Stimulated activated CD4-positive, alpha-beta T cell treated with anti-CD3 and anti-CD28 coated beads, Interleukin-4, amount 100 ng/mL, for 24 hours (primary cell): ENCODE results near the gene LY6G6F.

ENCODE experiments used
- DNase-seq: peaks from one replicate; pipeline ENCODE4 v3.0.0-alpha.2; 2020

Gene LY6G6F, protein sequence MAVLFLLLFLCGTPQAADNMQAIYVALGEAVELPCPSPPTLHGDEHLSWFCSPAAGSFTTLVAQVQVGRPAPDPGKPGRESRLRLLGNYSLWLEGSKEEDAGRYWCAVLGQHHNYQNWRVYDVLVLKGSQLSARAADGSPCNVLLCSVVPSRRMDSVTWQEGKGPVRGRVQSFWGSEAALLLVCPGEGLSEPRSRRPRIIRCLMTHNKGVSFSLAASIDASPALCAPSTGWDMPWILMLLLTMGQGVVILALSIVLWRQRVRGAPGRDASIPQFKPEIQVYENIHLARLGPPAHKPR

DNA sequence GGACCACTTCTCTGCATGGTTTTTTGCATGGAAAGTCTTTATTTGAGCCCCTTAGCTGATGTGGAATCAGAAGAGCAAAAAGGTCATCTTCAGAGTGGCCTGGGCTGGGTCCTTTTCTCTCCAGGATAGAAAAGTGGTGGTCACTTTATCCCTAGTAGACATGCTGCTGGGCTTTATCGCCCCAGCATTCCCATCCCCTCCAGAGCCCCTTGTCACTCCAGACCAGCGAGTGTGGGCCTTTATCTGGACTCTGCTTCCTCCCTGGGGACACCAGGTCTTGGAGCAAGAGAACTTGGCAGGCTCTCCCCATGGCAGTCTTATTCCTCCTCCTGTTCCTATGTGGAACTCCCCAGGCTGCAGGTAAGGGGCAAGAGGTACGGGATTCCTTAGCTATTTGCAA lies at the start of gene LY6G6F:
LY6G6F (plus strand) TSS at position 268 of the 400 bp plus-strand sequence; CDS start at position 309, 41 bp downstream.
- no peak for DNase-seq

DNA sequence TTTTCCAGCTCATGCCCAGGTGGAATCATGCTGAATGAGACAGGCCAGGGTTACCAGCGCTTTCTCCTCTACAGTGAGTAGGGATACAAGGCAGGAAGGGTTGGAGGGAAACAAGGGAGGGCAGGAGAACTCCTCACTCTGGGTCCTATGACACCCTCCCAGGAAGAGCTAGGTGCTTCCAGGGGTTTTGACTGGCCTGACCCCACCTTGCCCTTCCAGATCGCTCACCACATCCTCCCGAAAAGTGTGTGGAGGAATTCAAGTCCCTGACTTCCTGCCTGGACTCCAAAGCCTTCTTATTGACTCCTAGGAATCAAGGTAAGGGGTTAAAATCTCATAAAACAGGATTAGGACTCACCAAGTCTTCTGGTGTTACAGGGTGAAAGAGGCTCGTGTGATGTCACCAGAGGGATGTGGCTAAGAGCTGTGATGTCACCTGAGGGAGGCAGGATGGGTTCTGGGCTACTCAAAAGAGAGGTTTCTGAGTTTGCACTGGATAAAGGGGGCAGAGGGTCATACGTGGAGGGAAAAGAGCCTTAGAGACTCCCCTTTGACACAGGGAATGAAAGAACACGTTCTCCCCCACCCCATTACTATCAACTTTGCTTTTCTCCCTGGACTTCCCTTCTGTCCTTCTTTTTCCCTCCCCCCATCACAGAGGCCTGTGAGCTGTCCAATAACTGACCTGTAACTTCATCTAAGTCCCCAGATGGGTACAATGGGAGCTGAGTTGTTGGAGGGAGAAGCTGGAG lies 49.1 kb upstream of the LY6G6F start:
- no peak for DNase-seq

- no peak for DNase-seq
Measured at GRCh38 chr6:31658158-31658688, 48.4 kb upstream of the LY6G6F start.

DNA sequence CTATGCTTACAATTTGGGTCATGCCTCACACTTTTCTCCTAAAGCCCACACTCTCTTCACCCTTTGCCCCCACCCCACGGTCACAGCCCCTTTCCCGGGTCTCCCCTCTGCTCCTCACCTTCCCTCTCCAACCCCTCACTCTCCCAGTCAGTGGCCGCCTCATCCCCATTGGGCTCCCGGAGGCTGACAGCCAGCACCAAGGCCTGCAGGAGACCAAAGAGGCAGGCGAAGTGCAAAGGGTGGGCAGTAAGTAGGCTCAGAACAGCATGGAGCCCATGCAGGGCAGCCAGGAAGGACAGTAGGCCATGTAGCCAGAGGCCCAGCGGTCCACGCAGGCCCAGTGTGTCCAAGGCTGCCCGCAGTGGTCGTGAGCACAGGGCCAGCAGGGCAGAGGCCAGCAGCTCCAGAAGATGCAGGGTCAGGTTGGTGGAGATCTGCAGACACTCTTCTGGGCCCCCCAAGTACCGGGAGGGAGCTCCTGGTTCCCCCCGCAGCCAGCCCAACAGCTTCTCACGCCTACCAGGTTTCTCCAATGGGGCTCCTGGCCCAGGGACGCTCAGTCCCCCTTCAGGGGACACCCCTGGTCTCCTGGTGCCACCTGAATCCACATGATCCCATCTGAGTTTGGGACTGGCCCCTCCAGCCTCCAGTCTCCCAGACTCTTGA lies 47.5 kb upstream of the LY6G6F start:
- no peak for DNase-seq

DNA sequence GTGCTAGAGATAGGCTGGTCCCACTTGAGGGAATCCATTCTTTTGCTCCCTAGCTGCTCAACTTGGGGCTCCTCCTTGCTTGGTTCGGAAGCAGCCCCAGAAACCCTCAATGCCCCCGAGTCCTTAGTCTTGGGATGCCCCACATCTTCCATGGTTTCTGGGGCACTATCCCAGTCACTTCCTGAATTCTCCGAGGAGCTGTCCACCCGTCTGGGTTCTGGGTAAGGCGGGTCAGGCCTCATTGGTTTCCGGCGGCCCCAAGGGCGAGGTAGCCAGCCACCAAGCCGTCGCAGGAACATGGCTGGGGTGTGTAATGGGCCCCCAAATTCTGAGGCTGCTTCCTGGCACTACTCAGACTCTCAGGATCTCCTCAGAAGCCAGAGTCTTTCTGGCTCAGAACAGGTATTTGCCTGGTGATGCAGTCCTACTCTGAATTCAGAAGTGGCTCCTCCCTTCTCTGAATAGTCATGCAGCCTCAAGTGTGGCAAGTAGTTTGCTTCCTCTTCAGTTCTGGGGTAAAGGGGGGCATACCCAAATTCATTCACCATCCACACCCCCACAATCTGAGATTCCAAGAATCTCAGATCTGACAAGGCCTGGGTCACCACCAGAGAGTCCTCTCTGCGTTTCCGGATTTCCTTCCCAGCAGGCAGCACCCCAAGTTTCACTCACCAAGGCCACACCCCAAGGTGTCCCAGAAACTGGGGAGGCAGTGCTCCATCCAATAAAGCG lies 46.9 kb upstream of the LY6G6F start:
- DNase-seq, result peak; percentile 42

DNA sequence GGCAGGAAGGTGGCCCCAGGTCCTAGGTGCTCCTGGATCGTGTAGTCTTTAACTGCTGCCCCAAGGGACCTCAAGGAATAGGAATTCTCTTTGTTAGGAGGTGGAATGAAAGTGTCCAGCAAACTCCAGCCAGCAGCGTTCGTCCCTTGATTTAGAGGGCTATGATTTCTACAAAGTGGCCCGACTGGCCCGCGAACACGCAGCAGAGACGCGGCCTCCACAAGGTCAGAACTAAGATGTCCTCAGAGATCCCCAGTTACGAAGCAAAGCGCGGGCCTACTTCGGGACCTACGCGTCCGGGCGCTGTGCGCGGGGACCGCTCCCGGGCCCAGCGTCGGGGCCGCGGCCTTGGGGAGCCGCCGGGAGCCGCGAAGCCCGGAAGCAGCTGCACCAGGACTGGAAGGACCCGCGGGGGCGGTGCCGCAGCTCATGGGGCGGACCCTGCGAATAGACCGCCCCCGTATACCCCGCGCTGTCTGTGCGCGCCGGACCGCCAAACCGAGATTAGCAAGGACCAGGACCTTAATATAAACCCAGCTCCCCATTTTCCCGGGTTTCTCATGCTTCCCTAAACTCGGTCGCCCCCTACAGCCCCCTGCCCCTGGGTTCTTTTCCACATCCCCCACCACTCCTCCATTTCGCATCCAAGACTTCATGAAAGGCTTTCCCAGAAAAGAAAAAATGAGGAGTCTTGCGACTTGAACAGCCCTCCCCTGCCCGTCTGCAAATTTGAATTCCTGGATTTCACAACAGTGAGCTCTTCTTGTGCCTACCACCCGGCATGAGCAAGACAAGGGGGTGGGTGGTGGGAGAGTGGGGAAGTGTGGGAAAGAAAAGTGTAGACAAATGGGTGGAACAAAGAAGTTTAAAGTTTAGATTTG lies 46.0 kb upstream of the LY6G6F start, which contains the start of gene C6orf47:
C6orf47 (minus strand) TSS at position 398 of the 881 bp plus-strand sequence. CDS start 831 bp downstream, outside the sequence.
- peak; percentile 76 for DNase-seq

DNA sequence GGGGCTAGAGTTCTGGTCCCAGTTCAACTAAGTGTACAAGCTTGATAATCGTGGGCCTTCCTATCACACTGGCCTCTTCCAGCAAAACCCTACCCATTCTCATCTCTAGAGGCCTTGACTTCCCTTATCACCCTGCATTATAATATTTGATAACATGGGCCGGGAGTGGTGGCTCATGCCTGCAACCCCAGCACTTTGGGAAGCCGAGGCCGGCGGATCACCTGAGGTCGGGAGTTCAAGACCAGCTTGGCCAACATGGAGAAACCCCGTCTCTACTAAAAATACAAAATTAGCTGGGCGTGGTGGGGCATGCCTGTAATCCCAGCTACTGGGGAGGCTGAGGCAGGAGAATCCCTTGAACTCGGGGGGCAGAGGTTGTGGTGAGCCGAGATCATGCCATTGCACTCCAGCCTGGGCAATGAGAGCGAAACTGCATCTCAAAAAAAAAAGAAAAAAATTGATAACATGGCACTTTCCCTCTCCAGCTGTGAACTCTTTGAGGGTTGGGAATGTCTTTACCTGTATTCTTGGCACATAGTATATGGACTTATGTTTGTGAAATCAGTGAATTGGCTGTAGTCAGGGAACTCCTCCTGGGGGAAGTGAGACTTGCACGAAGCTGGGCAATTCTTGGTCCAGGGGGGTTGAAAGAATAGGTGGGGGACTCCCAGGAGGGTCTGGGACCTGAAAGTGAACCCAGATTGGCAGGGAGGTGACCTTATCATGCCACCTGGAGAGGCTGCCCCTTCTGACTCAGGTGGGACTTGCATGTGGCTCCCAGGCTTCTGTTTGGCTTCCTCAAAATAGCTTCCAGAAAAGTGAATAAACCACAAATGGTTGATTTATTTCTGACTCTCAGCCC lies 45.2 kb upstream of the LY6G6F start:
- no peak for DNase-seq

DNA sequence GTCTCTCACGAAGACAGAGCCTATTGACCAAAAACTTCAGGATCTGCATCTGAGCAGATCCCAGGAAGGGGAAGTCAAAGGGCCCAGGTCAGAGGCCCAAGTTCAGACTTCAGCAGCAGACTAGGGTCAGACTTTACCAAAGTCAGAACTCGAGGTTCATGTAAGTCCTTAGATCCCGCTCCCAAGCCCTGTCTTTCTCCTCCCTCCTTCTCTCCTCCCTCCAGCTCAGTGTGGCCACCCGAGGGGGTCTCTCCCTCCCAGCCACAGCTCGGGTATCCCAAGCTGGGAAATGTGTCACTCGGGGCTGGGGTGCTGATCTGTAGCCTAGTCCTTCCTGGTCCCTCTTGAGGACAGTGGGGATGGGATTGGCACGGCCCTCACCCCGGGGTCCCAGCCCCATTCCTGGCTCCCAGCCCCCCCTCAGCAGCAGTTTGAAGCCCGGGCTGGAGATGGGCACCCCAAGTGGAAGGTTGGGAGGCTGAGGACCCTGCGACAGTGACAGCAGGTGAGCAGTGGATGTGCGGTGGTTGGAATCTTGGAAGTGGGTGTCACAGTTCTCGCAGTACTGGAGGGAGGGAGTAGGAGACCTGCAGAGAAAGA lies 44.4 kb upstream of the LY6G6F start:
- no peak for DNase-seq

DNA sequence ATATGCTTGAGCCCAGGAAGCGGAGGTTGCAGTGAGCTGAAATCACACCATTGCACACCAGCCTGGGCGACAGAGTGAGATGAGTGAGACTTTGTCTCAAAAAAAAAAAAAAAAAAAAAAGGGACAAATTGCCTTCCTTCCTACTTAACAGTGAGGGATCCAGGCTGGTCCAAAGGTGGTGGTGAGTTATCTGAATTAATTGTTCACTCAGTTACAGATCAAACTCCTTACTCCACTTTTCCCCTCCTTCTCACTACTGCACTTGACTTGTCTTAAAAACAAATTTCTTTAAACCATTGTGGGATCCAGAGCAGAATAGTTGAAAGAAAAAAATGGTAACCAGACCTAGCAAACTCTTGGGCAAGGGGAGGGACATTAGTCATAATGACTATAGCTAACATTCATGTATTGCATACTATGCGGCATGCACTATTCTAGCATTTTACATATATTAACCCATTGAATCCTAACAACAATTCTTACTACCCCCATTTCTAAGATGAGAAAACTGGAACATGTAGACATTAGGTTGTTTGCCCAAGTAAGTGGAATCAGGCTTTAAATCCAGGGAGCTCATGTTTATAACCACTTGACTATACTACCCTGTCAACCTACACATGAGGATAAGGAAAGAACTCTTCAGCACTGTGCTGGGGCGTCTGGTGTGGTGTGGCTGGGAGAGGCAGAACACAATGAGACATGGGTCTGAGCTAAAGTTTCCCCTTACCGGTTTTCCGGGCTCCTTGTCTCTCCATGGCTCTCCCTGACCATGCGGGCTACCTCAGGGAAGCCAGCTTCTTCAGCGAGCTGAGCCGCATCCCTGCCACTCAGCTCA lies 43.3 kb upstream of the LY6G6F start:
- no peak for DNase-seq

GRCh38 chr6:31663961-31664789 lies 42.5 kb upstream of the LY6G6F start:
- no peak for DNase-seq

- peak; percentile 92 for DNase-seq
Measured at GRCh38 chr6:31664790-31665500, 41.7 kb upstream of the LY6G6F start, which contains the start of gene GPANK1. TSS of gene GPANK1 (minus strand) at chr6:31664997. CDS start at chr6:31664478, 519 bp downstream.

DNA sequence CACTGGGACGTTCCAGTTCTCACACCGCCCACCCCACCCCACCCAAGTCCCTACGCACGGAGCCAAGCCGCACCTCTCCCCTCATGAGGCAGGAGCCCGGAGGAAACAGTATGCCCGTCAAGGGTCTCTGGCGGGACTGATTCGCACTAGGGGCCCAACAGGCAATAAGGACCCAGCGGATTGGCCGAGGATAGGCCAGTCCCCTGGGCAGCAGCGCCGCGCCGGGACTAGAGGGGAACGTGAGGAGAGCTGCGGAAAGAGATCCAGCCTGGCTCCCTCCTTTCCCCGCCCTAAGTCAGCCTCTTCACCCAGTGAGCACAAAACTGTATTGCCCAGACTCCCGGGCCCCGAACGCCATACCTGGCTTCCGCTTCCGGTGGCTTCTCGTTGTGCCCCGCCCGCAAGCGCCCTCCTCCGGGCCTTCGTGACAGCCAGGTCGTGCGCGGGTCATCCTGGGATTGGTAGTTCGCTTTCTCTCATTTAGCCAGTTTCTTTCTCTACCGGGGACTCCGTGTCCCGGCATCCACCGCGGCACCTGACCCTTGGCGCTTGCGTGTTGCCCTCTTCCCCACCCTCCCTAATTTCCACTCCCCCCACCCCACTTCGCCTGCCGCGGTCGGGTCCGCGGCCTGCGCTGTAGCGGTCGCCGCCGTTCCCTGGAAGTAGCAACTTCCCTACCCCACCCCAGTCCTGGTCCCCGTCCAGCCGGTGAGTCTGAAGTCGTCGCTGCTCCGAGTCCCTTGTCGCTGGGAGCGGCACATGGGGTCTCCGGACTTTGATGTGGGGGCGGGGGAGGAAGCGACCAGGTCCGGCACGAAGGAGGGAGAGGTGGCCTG lies 40.9 kb upstream of the LY6G6F start, which contains the start of gene CSNK2B:
CSNK2B (plus strand) TSS at position 580 of the 836 bp plus-strand sequence. CDS start 752 bp downstream, outside the sequence.
- DNase-seq, result peak; percentile 99

DNA sequence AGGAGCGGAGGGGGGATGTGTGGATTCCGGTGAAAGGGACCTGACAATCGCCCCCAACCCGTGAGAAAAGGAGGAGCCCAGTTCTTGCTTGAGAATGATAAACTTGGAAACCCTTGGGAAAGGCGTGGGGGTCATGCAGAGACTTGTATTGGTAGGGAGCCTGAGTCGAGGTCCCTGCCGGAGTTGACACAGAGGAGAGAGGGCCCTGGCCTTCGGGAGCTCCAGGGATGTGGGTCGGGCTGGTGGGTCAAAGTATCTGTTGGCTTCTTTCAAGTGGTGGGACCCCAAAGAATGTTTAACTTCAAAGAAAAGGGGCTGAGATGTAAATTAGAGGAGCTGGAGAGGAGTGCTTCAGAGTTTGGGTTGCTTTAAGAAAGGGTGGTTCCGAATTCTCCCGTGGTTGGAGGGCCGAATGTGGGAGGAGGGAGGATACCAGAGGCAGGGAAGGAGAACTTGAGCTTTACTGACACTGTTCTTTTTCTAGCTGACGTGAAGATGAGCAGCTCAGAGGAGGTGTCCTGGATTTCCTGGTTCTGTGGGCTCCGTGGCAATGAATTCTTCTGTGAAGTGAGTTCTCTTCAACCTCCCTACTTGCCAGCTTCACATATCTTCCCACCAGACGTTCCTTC lies 40.2 kb upstream of the LY6G6F start:
- no peak for DNase-seq

DNA sequence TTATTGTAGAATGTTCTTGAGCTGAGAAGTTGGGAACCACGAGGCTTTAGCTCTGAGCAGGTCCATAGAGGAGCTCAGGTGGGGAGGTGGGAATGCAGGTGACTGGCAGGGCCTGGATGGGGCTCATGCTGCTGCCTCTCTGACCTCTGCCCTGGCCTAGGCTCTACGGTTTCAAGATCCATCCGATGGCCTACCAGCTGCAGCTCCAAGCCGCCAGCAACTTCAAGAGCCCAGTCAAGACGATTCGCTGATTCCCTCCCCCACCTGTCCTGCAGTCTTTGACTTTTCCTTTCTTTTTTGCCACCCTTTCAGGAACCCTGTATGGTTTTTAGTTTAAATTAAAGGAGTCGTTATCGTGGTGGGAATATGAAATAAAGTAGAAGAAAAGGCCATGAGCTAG lies 37.0 kb upstream of the LY6G6F start, which contains the start of gene LY6G5B:
LY6G5B (plus strand) TSS at position 301 of the 400 bp plus-strand sequence. CDS start 975 bp downstream, outside the sequence.
- DNase-seq, result no peak

DNA sequence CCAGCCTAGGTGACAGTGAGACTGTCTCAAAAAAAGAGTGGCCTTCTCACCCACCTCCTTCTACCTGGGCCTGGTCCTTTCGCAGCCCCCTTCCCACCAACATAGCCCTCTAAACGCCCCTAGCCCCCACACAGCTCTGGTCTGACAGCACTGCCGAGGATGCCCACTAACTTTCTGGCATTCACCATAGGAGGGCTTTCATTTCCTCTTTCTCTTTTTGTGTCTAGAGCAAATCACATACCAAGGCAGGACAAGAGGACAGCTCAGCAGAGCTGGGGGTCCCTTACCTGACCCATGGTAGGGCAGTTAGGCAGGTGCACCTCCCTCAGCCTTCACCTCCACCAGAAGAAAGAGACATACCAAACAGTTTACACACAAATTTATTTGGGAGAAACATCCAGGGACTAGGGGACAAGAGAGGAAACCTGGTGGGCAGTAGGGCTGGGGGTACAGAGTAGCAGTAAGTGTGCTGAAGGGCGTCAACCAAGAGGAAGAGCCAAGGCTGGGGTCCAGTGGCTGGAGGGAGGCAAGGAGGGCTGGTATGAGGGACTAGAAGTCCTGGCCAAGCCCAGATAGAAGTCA lies 30.3 kb upstream of the LY6G6F start:
- no peak for DNase-seq
